Erythroblast (primary cell): Measurements from ENCODE around the gene KIF1A.

Experiments
- GATA1 ChIP-seq: IDR thresholded peaks from 2 replicates; pipeline ENCODE4 v1.6.1; 2011; ENCODE audit warnings: low read depth, mild to moderate bottlenecking, control low read depth, low read length, moderate library complexity
- POLR2A ChIP-seq: IDR thresholded peaks from 2 replicates; pipeline ENCODE4 v1.6.1; 2011; ENCODE audit warnings: mild to moderate bottlenecking, low read length

- TF ChIP-seq POLR2A (no peak), GATA1 (no peak)
Observed at GRCh38 chr2:240720686-240721595, 99.1 kb downstream of the KIF1A start.
